WTC11 (cell line): ENCODE results near the gene PFKFB3. TPM values are rescaled to one million over a fixed set of nuclear protein-coding genes. Genes with fewer than 3 reads are reported as not detected.

Source experiments
- ATAC-seq: fragments of 200-7000 bp; cut with Tn5 transposase; 2 replicates; pipeline ENCODE4 v1.10.0; 2021; ENCODE audit warnings: mild to moderate bottlenecking, moderate library complexity
- CTCF ChIA-PET: fragments of 300-600 bp; sonication (Branson Sonifier 250); formaldehyde crosslinking; loops from one replicate; lab custom pipeline; 2021; ENCODE audit warnings: antibody characterized with exemption; lab: Charles Lee
- POLR2A ChIA-PET: fragments of 350-600 bp; sonication (Branson Sonifier 250); formaldehyde crosslinking; loops from one replicate; lab custom pipeline; 2021; ENCODE audit warnings: antibody characterized with exemption; lab: Charles Lee
- DNase-seq: peaks from one replicate; pipeline ENCODE4 v3.0.0; 2021; ENCODE audit warnings: low spot score
- H3K27ac Mint-ChIP-seq: 2 replicates; pipeline ENCODE4 v1.8.0; 2021; ENCODE audit warnings: mixed read lengths
- H3K27me3 Mint-ChIP-seq: 2 replicates; pipeline ENCODE4 v1.8.0; 2021; ENCODE audit warnings: low read depth, mild to moderate bottlenecking, moderate library complexity, mixed read lengths
- H3K36me3 Mint-ChIP-seq: 2 replicates; pipeline ENCODE4 v1.8.0; 2021; ENCODE audit warnings: mixed read lengths
- H3K4me1 Mint-ChIP-seq: 2 replicates; pipeline ENCODE4 v1.8.0; 2022; ENCODE audit warnings: mixed read lengths
- H3K4me3 Mint-ChIP-seq: 2 replicates; pipeline ENCODE4 v1.8.0; 2021; ENCODE audit warnings: mild to moderate bottlenecking, moderate library complexity, mixed read lengths
- H3K9me3 Mint-ChIP-seq: 2 replicates; pipeline ENCODE4 v1.8.0; 2021; ENCODE audit warnings: mixed read lengths
- ATF6 ChIP-seq: sonication (generic); formaldehyde crosslinking; IDR thresholded peaks from 2 replicates; pipeline ENCODE4 v1.8.1; 2023; ENCODE audit warnings: mild to moderate bottlenecking, missing genetic modification reagents
- E2F1 ChIP-seq: sonication (generic); formaldehyde crosslinking; IDR thresholded peaks from 2 replicates; pipeline ENCODE4 v1.8.0; 2022; ENCODE audit warnings: mild to moderate bottlenecking, missing genetic modification reagents
- ELF4 ChIP-seq: sonication (generic); formaldehyde crosslinking; IDR thresholded peaks from 2 replicates; pipeline ENCODE4 v1.8.1; 2022; ENCODE audit warnings: low read depth, mild to moderate bottlenecking, moderate library complexity, missing genetic modification reagents
- HMGA2 ChIP-seq: fragments of 250-450 bp; sonication (Bioruptor Pico); IDR thresholded peaks from 2 replicates; pipeline ENCODE4 v1.4.0; 2021; ENCODE audit warnings: mild to moderate bottlenecking, moderate library complexity
- JUN ChIP-seq: sonication (generic); formaldehyde crosslinking; IDR thresholded peaks from 2 replicates; pipeline ENCODE4 v1.8.0; 2023; ENCODE audit warnings: mild to moderate bottlenecking, missing genetic modification reagents
- MYBL2 ChIP-seq: sonication (generic); formaldehyde crosslinking; IDR thresholded peaks from 2 replicates; pipeline ENCODE4 v1.8.1; 2023; ENCODE audit warnings: mild to moderate bottlenecking, moderate library complexity, missing genetic modification reagents
- NFYB ChIP-seq: sonication (generic); formaldehyde crosslinking; conservative IDR thresholded peaks from 2 replicates; pipeline ENCODE4 v1.8.0; 2022; ENCODE audit warnings: low read depth, missing genetic modification reagents
- NR3C1 ChIP-seq: sonication (generic); formaldehyde crosslinking; conservative IDR thresholded peaks from 2 replicates; pipeline ENCODE4 v1.8.1; 2023; ENCODE audit warnings: low read depth, mild to moderate bottlenecking, missing genetic modification reagents
- PRRX2 ChIP-seq: fragments of 250-450 bp; sonication (Bioruptor Pico); IDR thresholded peaks from 2 replicates; pipeline ENCODE4 v1.8.0; 2021; ENCODE audit warnings: mild to moderate bottlenecking
- TEAD4 ChIP-seq: sonication (generic); formaldehyde crosslinking; IDR thresholded peaks from 2 replicates; pipeline ENCODE4 v1.8.0; 2022; ENCODE audit warnings: mild to moderate bottlenecking, missing genetic modification reagents
- TP53 ChIP-seq: sonication (generic); formaldehyde crosslinking; IDR thresholded peaks from 2 replicates; pipeline ENCODE4 v1.8.1; 2023; ENCODE audit warnings: mild to moderate bottlenecking, missing genetic modification reagents
- ZNF121 ChIP-seq: sonication (generic); formaldehyde crosslinking; IDR thresholded peaks from 2 replicates; pipeline ENCODE4 v1.8.0; 2023; ENCODE audit warnings: missing genetic modification reagents
- ZNF263 ChIP-seq: sonication (generic); formaldehyde crosslinking; IDR thresholded peaks from 2 replicates; pipeline ENCODE4 v1.8.1; 2022; ENCODE audit warnings: low read depth, mild to moderate bottlenecking, moderate library complexity, missing genetic modification reagents
- ZNF671 ChIP-seq: fragments of 250-450 bp; sonication (Bioruptor Pico); IDR thresholded peaks from 2 replicates; pipeline ENCODE4 v1.8.0; 2021; ENCODE audit warnings: mild to moderate bottlenecking
- total RNA-seq: library from RNA; stranded (reverse); gene quantifications from 3 replicates; pipeline ENCODE4 v1.2.3, GENCODE V29; 2021
- TF ChIP-seq, protein P1 (sequence below): sonication (generic); formaldehyde crosslinking; IDR thresholded peaks from 2 replicates; pipeline ENCODE4 v1.8.1; 2023; ENCODE audit warnings: mild to moderate bottlenecking, missing genetic modification reagents, borderline replicate concordance
- TF ChIP-seq, protein P2 (sequence below): fragments of 250-450 bp; sonication (Bioruptor Pico); IDR thresholded peaks from 2 replicates; pipeline ENCODE4 v1.9.0; 2021; ENCODE audit warnings: mild to moderate bottlenecking

Gene PFKFB3
- total RNA-seq, 1 experiment from 2014 or later, result 30.6 TPM

DNA sequence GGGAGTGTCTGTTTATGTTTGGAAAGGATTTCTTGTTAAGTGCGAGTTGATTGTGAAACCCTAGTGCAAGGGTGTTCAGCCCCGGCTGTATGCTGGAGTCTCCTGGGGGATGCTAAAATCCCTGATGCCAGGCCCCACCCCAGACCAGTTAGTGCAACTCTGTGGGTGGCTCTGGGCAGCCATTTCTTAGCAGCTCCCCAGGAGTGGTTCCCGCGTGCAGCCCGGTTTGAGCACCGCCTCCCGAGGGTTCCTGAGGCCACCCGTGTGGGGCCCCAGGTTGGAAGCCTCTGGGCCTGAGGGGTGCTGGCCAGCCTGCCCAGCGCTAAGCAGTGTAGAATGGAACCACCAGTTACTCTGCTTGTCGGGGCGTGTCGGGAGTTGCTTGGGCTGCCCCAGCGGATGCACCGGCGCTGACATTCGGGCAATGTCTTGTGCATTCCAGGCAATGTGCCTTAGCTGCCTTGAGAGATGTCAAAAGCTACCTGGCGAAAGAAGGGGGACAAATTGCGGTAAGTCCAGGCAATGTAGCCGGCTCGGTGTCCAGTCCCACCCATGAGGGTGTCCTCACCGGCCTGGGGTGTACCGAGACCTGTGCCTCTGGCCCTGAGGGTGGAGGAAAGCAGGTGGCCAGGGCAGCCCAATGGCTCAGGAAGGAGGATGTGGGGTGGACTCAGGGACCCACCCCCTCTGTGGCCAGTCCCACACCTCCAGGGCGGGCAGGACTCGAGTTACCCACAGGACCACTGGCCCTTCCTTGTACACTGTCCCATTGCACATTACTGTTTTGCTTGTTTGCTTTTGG lies 13.2 kb downstream of the PFKFB3 start:
- Mint-ChIP-seq H3K4me3 (no peak overlapping the region), H3K27ac (no peak overlapping the region), H3K4me1 (peaks cover 11% of the 10 kb centered on the region), H3K36me3 (peaks cover 63% of the 10 kb centered on the region), H3K27me3 (no peaks in the 10 kb centered on the region), H3K9me3 (no peaks in the 10 kb centered on the region)
- TF ChIP-seq ATF6 (CRISPR knock-in tag) (no peak), TEAD4 (CRISPR knock-in tag) (no peak), HMGA2 (no peak), NFYB (CRISPR knock-in tag) (no peak)
- ChIA-PET CTCF (no interaction called here), POLR2A (no interaction called here)
- no peak for DNase-seq
- no peak for ATAC-seq

- DNase-seq, result no peak
- Mint-ChIP-seq H3K9me3 (no peaks in the 10 kb centered on the region), H3K4me3 (no peak overlapping the region), H3K27ac (no peak overlapping the region), H3K4me1 (peaks cover 2% of the 10 kb centered on the region; the same call in 1 of the 2 replicates), H3K27me3 (no peaks in the 10 kb centered on the region), H3K36me3 (peaks cover 71% of the 10 kb centered on the region)
- CTCF ChIA-PET, result no interaction called here
- TF ChIP-seq PRRX2 (CRISPR knock-in tag), result no peak
- no peak for TF ChIP-seq ZNF263 (CRISPR knock-in tag)
- TF ChIP-seq ZNF121 (CRISPR knock-in tag), result no peak
- TF ChIP-seq NFYB (CRISPR knock-in tag), result no peak
- TF ChIP-seq TP53 (CRISPR knock-in tag), result no peak
- TF ChIP-seq JUN (CRISPR knock-in tag), result no peak
- no peak for TF ChIP-seq E2F1
- TF ChIP-seq, protein P1, sequence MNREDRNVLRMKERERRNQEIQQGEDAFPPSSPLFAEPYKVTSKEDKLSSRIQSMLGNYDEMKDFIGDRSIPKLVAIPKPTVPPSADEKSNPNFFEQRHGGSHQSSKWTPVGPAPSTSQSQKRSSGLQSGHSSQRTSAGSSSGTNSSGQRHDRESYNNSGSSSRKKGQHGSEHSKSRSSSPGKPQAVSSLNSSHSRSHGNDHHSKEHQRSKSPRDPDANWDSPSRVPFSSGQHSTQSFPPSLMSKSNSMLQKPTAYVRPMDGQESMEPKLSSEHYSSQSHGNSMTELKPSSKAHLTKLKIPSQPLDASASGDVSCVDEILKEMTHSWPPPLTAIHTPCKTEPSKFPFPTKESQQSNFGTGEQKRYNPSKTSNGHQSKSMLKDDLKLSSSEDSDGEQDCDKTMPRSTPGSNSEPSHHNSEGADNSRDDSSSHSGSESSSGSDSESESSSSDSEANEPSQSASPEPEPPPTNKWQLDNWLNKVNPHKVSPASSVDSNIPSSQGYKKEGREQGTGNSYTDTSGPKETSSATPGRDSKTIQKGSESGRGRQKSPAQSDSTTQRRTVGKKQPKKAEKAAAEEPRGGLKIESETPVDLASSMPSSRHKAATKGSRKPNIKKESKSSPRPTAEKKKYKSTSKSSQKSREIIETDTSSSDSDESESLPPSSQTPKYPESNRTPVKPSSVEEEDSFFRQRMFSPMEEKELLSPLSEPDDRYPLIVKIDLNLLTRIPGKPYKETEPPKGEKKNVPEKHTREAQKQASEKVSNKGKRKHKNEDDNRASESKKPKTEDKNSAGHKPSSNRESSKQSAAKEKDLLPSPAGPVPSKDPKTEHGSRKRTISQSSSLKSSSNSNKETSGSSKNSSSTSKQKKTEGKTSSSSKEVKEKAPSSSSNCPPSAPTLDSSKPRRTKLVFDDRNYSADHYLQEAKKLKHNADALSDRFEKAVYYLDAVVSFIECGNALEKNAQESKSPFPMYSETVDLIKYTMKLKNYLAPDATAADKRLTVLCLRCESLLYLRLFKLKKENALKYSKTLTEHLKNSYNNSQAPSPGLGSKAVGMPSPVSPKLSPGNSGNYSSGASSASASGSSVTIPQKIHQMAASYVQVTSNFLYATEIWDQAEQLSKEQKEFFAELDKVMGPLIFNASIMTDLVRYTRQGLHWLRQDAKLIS, result no peak
- POLR2A ChIA-PET, result interaction anchor here (1.1 kb wide), 1 partner anchor 14 kb away, joined by 5 read pairs; the partner anchor contains the start of gene PFKFB3
- no peak for ATAC-seq
Observed at GRCh38 chr10:6216916-6217315, 14.2 kb downstream of the PFKFB3 start.

- Mint-ChIP-seq H3K4me3 (no peak overlapping the region), H3K27me3 (no peaks in the 10 kb centered on the region), H3K9me3 (no peaks in the 10 kb centered on the region), H3K4me1 (no peaks in the 10 kb centered on the region)
- ChIA-PET POLR2A (interaction anchor here (1.1 kb wide), 1 partner anchor 15 kb away, joined by 5 read pairs; the partner anchor contains the start of gene PFKFB3), CTCF (no interaction called here)
- ATAC-seq (no peak), DNase-seq (no peak)
- TF ChIP-seq ZNF671, result no peak
- TF ChIP-seq, protein P2, sequence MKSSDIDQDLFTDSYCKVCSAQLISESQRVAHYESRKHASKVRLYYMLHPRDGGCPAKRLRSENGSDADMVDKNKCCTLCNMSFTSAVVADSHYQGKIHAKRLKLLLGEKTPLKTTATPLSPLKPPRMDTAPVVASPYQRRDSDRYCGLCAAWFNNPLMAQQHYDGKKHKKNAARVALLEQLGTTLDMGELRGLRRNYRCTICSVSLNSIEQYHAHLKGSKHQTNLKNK, result no peak
- no peak for TF ChIP-seq E2F1
- TF ChIP-seq NR3C1 (CRISPR knock-in tag), result no peak
- TF ChIP-seq MYBL2 (CRISPR knock-in tag), result no peak
- TF ChIP-seq ELF4 (CRISPR knock-in tag), result no peak
- TF ChIP-seq, all 79 proteins: peak for 0
- Mint-ChIP-seq H3K27ac (no peak overlapping the region), H3K36me3 (peaks cover 69% of the 10 kb centered on the region)
Observed at GRCh38 chr10:6217611-6218010, 14.9 kb downstream of the PFKFB3 start.
